HTR-8/SVneo (cell line): ENCODE measurements around the gene LRP8.
A peak's percentile ranks its signal among the peaks of the same experiment; 100 is the strongest.
"Not testable (repeated sequence)": the region's sequence is repeated elsewhere in the genome, so short reads cannot be mapped to it uniquely, and the experiment has no call there.

Experiments used
- DNase-seq: peaks from one replicate; pipeline ENCODE4 v3.0.0; 2011; ENCODE audit warnings: low spot score, mixed read lengths; ENCODE audit not compliant: insufficient read length
- FAIRE-seq: peaks from 2 replicates; lab custom pipeline; 2011; peaks lifted over from hg19 to GRCh38; lab: Jason Lieb, UNC

LRP8 gene

DNA sequence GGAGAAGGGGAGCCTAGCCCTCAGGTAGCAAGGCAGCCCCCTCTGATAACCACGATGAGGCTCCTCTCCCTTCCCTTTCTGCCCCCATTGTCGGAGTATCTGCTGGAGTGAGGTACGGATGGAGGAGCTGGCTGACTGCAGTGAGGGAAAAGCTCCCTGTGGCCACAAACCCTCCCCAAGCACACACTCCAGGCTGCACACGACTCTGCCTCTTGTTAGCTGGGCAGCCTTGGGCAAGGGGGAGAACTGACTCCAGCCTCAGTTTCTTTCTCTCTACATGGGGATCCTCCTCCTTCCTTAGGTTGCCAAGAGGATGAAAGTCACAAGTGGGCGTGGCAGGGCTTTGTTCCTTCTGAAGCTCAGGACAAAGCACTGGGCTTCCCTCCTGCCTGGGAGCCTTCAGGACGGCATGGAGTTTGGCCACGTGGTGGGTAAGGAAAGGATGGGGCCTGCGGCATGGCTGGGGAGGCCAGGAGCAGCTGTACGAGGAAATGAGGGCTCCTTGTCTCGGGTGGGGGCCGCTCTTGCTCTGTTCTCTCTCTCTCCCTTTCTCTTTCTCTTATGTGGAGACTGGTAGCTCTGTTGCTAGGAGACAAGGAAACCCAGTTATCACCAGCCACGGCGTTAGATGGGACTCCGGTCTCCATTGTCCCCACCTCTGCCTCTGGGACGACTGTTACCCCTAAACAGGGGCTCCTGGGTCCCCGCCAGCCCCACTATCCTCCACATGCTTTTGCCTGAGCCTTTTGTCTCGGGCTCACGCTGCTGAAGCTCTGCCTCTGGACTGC, 39.7 kb downstream of the LRP8 start:
- FAIRE-seq (no peak), DNase-seq (no peak)

DNA sequence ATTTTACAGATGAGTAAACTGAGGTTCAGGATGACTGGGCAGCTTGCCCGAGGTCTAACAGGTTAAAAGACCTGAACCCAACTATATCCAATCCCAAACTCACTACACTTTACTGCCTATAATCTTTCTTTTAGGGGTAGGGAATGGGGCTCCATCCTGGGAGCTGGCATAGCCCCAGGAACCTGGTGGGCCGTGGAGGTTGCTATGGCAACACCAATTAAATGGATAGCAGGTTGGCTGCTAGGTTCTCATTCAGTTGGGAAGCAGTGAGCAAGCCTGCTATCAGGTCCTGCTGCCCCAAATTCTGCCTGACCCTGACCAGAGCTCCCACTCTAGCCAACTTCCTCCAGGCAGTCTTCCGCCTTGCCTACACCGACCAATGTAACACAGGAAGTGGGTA, 40.9 kb downstream of the LRP8 start:
- FAIRE-seq = no peak
- no peak for DNase-seq

DNA sequence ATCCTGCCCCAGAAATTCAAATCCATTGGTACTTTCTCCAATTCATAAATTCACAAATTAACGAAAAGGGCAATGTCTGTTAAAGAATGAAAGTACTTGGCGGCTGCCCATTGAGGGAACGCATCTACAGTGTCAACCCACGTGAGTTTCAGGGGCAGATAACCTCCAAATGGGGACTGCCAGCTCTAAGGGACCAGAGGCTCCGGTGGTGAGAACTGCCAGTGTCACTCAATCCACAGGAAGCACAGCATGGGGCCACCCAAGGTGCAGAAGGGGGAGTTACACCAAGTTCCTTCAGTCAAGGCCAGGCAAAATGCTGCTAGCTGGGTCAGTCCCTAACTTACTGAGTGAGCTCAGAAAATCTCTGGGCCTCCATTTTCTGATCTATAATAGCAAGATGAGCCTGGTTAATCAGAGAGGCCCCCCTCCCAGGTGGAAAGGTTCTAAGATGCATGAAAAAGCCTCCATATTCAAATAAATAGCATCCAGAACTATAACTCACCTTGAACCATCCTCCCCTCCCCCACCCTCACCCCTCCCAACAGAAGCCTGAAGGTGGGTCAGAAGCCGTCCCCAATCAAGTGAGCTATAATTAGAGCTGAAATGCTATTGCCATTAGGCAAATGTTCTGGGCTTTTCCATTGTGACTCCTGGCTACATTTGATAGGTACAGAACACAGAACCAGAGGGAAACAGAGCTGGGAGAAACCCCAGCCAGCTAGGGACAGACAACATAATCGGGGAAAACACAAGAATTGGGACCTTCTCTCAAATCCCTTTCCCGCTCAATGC, 41.7 kb downstream of the LRP8 start:
- FAIRE-seq = no peak
- no peak for DNase-seq

DNA sequence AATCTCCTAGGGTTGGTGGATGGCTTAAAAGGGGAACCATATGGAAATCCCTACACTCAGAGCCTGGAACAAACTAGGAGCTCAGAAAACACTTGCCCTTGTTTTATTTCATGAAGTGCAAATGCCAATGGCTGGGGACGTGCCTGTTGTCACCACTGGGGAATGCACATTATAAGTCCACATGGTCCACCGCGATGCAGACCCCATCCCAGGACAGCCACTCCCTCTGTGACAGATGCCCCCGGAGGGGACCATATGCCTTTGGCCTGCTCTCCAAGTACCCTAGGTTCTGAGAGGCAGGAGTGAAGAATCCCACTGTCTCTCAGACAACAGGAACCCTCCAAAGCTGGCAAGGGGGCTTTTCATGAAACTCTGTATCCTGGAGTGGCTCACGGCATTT, 42.3 kb downstream of the LRP8 start:
- no peak for DNase-seq
- no peak for FAIRE-seq

DNA sequence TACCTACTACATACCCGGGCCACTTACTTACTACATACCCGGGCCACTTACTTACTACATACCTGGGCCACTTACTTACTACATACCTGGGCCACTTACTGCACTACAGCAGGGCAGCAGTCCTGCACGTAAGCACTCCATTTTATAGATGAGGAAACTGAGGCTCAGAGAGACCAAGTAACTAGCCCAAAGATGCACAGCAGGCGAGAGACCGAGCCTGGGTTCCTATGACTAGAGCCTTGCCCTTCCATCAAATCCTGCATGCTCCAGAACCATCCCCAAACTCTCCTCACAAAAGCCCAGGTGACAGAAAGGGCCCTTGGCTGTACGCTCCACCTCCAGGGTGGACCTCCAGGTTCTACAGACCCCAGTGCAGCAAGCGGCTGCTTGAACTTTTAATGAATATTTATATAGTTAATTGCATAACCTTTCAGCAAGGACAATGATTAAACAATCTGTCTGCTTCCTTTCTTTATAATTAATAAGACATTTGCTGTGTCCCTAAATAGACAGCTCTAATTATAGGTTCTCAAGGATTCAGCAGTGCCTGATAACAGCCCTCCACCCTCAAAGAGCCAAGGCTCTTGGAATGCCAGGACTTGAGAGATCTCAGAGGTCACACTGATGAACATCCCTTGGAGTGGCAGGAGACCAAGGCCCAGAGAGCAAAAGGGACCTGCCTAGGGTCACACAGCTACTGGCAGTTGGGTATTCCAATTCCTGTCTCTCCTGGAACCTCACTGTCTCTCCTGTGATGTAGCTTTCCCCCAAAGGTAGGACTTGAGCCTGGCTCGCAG, 43.4 kb downstream of the LRP8 start:
- FAIRE-seq = no peak
- DNase-seq = no peak

DNA sequence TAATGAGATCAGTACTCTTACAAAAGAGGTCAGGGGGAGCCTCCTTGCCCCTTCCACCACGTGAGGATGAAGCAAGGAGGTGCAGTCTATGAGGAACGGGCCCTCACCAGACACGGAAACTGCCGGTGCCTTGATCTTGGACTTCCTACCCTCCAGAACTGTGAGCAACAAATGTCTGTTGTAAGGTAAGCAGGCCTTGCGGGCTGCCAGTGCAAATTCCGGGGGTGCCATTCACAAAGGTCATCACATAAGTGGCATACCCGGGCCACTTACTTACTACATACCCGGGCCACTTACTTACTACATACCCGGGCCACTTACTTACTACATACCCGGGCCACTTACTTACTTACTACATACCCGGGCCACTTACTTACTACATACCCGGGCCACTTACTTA, 44.7 kb downstream of the LRP8 start:
- not testable (repeated sequence) for FAIRE-seq, DNase-seq

DNA sequence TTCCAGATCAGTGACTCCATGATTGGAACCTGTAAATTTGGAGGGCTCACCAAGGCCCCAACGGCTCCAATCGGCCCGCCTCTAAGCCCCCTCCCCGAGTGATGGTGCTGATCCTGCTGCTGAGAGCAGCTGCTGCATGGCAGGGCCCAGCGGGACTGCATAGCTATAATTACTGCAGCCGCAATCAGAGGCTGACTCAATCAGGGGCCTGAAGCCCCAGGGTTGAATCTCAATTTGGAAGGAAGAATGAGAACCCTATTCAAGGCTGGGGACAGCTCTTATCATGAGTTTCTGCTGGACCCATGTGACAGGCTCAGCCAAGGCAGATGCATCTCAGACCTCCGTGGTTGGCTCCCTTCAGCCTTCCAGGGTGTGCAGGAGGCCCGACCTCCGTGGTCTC, 46.7 kb downstream of the LRP8 start:
- DNase-seq = no peak
- no peak for FAIRE-seq

DNA sequence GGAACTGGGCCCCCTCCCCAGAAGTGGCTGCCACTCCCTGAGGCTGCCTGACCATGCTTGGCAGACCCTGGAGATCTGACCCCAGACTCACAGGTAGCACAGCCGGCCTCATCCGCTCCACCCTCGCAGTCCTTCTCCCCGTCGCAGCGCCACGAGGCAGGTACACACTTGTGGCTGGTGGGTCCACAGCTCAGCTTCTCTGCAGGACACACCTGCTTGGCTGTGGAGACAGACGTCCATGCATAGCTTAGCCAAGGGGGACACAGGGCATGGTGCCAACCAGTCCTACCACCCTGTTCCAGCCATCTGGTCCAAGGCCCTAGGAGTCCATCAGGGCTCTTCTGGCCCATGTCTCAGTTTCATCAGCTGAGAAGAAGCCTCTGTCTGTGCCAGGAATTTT, 47.4 kb downstream of the LRP8 start:
- DNase-seq (no peak), FAIRE-seq (no peak)

DNA sequence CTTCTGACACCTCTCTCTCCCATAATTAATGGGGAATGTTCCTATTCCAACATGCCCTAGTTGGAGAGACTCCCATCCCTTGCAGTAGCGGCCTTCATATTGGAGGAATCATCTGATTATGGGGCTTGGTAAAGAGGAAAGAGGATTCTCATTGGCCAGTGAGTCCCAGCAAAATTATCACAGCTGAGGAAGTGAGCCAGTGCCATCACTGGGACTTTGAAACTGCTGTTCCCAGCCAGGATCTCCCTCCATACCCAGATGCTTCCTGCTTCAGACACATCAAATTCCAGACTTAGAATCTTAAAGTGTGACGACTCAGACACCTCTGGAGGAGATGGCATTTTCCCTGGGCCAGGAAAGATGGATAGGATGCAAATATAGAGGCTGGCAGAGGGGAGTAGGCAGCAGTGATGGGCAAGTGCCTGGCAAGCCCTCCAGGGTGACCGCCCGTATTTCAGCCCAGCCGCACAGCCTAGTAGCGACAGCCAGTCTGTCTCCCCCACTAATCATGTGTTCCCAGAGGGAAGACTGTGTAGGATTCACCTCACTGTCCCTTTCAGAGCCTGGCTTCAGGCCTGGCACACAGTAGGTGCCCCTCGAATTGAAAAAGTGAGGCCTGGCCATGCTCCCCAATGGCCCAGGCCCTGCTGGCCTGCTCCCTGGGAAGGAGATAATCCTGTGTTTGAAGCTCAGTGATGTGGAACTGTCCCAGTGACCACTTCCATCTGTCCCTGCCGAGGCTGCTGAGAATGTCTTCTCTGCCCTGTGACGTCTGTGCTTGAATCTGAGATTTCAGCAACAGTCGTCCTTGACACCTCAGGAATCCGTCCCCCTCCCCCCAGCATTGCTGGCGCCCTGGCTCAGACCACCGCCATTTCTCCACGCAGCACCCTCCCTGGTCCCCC, 48.3 kb downstream of the LRP8 start:
- no peak for FAIRE-seq
- DNase-seq = no peak

DNA sequence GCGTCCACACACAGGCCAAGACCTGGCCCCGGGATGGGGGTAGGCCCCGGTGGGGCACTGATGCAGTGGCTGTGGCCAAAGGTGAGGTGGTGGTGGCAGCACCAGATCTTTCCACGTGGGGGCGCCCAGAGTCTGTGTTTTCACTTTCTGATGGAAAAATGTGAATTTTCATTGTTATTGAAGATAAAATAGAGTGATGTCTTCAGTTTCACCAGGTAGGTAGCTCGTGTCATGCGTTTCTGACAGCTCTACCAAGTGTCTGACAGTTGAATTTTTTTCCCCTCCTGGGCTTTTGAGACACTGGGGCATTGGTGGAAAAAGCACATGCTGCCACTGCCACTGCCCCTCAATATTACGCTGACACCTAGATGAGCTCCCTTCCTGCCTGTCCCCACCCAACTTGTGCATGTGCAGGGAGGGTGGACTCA, 49.6 kb downstream of the LRP8 start:
- DNase-seq (peak; percentile 59), FAIRE-seq (peak; percentile 63)

DNA sequence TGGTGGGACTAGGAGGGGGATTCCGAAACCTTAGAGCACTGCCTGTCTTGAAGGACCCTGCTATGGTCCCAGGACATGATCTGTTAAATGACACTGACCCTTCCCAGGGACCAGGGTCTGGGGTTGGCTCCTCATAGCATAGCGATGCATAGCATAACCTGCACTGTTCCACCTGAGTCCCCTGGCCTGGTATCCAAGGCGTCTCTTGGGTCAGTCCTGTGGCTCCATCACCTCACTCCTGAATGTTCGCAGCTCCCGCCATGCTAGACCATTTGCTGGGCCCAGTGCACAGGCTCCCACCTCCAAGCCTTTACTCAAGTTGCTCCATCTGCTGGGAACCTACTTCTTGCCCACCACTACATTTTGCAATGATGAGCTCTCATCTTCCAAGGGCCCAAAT, 50.5 kb downstream of the LRP8 start:
- FAIRE-seq (no peak), DNase-seq (no peak)

DNA sequence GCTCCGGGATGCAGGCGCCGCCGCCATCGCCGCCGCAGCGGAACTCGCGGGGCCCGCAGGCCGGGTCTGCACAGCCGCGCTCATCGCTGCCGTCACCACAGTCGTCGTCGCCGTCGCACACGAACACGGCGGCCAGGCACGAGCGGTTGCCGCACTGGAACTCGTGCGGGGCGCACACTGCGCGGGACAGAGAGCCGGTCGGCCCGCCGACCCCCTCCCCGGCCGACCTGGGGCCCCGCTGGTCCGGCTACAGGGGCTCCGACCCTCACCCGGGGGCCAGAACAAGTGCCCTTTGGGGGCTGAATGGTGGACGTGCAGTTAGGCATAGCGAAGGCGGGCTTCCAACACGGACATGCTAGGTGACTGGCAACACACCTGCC, 51.0 kb downstream of the LRP8 start:
- FAIRE-seq (no peak), DNase-seq (no peak)

DNA sequence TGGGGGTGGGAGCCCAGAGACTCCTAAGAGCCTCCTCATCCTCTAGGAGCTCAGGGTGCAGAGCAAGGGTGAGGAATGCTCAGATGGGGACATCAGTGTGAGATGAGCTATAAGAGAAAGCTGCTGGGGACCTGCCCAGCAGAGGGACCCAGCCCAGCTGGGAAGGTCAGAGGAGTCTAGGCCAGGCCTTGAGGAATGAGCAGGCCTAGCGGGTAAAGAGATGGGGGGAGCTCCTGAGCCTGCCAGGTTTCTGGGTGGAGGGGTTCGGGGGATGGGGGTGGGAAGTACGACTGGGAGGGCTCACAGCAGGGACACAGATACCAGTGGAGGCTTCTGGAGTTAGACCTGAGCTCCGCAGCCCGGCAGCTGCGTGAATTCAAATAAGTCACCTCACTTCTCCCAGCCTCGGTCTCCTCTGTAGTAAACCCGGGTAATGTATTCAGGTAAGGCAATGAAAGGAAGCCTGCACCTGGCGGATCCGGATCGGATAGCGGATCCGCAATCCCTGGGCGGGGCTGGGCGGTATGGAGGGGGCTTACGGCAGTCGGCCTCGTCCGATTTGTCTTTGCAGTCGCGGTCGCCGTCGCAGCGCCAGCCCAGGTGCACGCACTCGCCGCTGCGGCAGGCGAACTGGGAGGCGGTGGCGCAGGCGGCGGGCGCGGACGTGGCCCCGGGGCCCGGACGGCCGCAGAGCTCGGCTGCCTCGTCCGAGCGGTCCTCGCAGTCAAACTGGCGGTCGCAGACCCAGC, 51.5 kb downstream of the LRP8 start:
- DNase-seq (no peak), FAIRE-seq (no peak)

DNA sequence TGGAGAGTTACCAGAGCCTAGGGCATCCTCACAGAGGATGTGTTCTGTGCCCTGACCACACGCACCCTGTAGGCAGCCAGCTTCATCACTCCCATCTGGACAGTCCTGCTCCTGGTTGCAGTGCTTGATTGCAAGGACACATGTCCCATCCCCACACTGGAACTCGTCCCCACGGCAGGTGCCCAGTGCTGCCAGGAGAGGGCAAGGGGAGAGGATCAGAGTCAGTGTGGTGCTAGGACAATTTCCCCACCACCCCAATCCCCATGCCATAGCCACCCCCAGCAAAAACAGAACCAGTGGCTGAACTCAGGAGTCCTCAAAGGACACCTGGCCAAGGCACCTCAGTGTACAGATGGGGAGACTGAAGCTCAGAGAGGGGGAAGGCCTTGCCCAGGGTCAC, 52.3 kb downstream of the LRP8 start:
- FAIRE-seq (no peak), DNase-seq (no peak)

DNA sequence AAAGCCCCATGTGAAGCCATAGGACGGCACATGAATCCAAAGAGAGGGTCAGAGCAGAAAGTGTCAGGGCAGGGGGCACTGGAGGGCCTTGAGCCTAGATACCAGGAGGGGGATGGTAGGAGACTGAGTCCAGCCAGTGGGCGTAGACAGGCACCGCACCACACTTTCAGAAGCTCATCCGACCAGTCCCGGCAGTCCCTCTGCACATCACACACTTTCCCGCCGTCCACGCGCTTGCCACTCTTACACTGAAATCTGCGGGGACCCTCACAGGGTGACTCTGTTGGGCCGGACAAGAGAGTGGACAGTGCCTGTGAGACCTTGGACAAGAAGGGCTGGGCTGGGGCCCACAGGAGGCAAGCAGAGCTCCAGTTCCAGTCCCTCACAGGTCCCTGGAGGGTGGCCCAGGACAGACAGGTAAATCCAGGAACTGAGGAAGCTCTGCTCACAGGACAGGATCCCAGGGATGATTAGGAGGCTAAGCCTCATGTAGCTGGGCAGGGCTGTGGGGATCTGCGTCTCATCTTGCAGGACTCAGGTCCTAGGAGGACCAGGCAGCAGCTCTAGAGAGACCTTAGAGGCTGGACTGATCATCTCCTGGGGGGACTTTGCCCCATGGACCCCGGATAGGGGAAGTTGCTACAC, 53.2 kb downstream of the LRP8 start:
- FAIRE-seq = no peak

DNA sequence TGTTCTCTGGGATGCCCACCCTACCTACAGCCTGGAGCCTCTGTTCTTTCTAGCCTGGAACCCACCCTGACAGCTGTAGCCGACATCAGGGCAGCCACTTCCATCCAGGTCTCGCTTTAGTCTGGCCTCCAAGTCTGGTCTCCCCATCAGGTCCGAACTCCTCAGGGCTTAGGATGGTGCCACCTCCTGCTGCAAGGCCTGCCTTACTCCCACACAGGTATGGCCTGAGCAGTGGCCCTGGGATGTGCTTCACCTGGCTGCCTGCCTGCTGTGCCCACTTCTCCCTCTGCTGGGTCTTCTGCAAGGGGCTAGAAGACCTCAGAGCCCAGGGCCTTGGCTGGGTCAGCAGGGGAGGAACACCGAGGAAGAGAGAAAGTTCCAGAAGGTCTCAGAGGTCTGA, 53.8 kb downstream of the LRP8 start:
- DNase-seq = no peak
- FAIRE-seq = no peak

More for the DNA sequence above, 53.2 kb downstream of the LRP8 start:
- DNase-seq = no peak

DNA sequence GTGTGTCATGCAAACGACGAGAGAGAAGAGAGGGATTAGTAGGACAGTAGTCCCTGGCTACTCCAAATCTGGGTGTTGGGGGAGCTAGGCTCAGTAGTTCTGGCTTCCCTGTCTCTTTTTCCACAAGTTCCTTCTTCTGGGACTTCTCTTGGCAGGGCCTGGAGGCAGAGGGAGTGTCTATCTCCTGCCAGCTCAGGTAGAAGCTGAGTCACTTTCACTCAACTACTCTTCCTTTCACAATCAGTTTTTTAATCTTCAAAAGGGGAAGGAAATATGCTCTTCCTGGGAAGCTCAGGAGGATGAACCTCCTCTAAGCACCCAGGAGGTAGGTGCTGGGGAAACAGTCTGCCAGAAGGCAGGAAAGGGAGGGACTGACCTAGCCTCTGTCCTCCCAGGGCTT, 54.3 kb downstream of the LRP8 start:
- FAIRE-seq (no peak), DNase-seq (no peak)

DNA sequence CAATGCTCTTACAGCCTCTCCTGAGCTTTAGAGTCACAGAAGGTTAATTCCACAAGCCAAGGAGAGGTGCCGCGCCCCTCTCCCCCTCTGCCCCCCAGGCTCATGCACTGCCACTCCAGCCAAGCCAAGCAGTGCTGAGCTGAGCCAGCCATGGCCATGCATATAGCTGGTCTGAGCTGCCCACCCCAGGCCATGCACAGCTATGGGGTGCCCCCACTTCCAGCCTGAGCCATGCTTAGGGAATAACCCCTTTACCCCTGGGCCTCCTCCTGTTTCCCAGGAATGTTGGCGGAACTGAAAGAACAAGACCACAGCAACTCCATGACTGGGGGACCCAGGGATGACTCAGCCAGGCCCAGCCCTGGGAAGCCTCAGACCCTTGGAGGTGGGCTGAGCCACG, 55.5 kb downstream of the LRP8 start:
- DNase-seq = no peak
- FAIRE-seq = no peak
